Heart left ventricle (tissue), 16 donors: ENCODE data around the gene MT1X. TPM values are rescaled to one million over a fixed set of nuclear protein-coding genes. Genes with fewer than 3 reads are reported as not detected.

ENCODE experiments used
- ATAC-seq, 4 donors: fragments of 200-7000 bp; cut with Tn5 transposase; one replicate each; pipeline ENCODE4 v1.9.1; 2020 to 2022; ENCODE audit warnings: moderate library complexity in 4 of 4, mild to moderate bottlenecking in 3 of 4, moderate number of reproducible peaks in 1 of 4
- DNase-seq, 5 donors: peaks; one replicate each; pipeline ENCODE4 v3.0.0-alpha.2; 2020
- H3K27ac ChIP-seq, 12 donors: fragments of 200-600 bp; sonication (generic) in 4 of 12; one replicate each; pipeline versions ENCODE4 v1.5.0 to v1.8.0; 2016 to 2022; ENCODE audit warnings: mild to moderate bottlenecking in 2 of 12
- H3K27me3 ChIP-seq, 9 donors: fragments of 200-600 bp; sonication (generic) in 2 of 9; one replicate each; pipeline versions ENCODE4 v1.5.1 to v1.8.0; 2016 to 2022; ENCODE audit warnings: mild to moderate bottlenecking in 3 of 9
- H3K36me3 ChIP-seq, 9 donors: fragments of 200-600 bp; sonication (generic) in 2 of 9; one replicate each; pipeline versions ENCODE4 v1.5.0 to v1.8.0; 2018 to 2022; ENCODE audit warnings: mild to moderate bottlenecking in 2 of 9
- H3K4me1 ChIP-seq, 12 donors: fragments of 200-600 bp; sonication (generic) in 4 of 12; one replicate each; pipeline versions ENCODE4 v1.5.0 to v1.8.0; 2016 to 2022; ENCODE audit warnings: mild to moderate bottlenecking in 3 of 12
- H3K4me3 ChIP-seq, 12 donors: fragments of 200-600 bp; sonication (generic) in 4 of 12; one replicate each; pipeline versions ENCODE4 v1.5.0 to v1.8.0; 2017 to 2022; ENCODE audit warnings: mild to moderate bottlenecking in 9 of 12, moderate library complexity in 4 of 12
- H3K9me3 ChIP-seq, 12 donors: fragments of 200-600 bp; sonication (generic) in 4 of 12; one replicate each; pipeline versions ENCODE4 v1.5.0 to v1.8.0; 2016 to 2022; ENCODE audit warnings: mild to moderate bottlenecking in 1 of 12
- CTCF ChIP-seq, 12 donors: fragments of 200-600 bp; sonication (generic) in 4 of 12; IDR thresholded peaks; one replicate each; pipeline versions ENCODE4 v1.5.0 to v1.8.0; 2018 to 2022; ENCODE audit warnings: antibody characterized with exemption in 12 of 12, mild to moderate bottlenecking in 5 of 12
- POLR2A ChIP-seq, 2 donors: fragments of 450-650 bp; IDR thresholded peaks; one replicate each; pipeline ENCODE4 v1.6.1; 2017; ENCODE audit warnings: antibody characterized with exemption in 2 of 2, mild to moderate bottlenecking in 2 of 2, moderate library complexity in 2 of 2
- WGBS, 4 donors: extraction: QIAGEN DNeasy Blood & Tissue Kit in 2 of 4; methylation state at CpG; one replicate each; pipeline versions ENCODE4 v1.1.5 to v1.1.7; 2013 to 2018; 5-methylcytosine and 5-hydroxymethylcytosine counted together
- intact Hi-C, 10 donors: fragments of 100-400 bp; cut with DNase I; formaldehyde crosslinking; loops; one replicate each; pipeline versions ENCODE4 v1.11.1 to v1.14.2; 2022
- polyA plus RNA-seq, 2 donors: library from polyadenylated mRNA; stranded (reverse); fragments of 200-250 nt; gene quantifications; one replicate each; pipeline ENCODE4 v1.2.3, GENCODE V29; 2013
- total RNA-seq, 9 donors: library from RNA; depleted of rRNA in 2 of 9; stranded (reverse); fragments of >200 nt in 2 of 9; fragmentation: NEBNext Ultra II Directional in 3 of 9; extraction: Animal tissue kit (Norgen Biotek cat#: 25700) in 3 of 9; gene quantifications; one replicate each; pipeline versions ENCODE4 v1.1.0 to v1.2.4, GENCODE V29; 2016 to 2023
- donor health status: ischemic (EF 13 %, LVEDD 7.1; RV severe dilation, severe dysfunction).
- donor health status: healthy with polysubstance abuse.
- donor health status: DM: no; HTN: yes; CAD: no.
- donor health status: DM: no; HTN: no; CAD: no.
- donor health status: ischemic (EF 25% LVEDD 6.9; RV normal size, moderate dysfunction).
- donor health status: ischemic (EF 25% LVEDD 5.7; RV mildly dilated, moderate dysfunction).
- donor health status: healthy.
- donor health status: DM: yes; HTN: yes; CAD: no.
- donor health status: ischemic (EF 35%, LVEDD 5.7; RV mildly dilated, moderate dysfunction).
- donor health status: nonischemic (EF 11% LVEDD 7.7; RV severe dilation, severe dysfunction).
- donor health status: DM: yes; HTN: yes; CAD: no.
- donor health status: PGD.
- donor health status: ischemic (EF 29% LVEDD 5.4; RV normal size, mild dysfunction).
- donor health status: nonischemic (EF 23%, LVEDD 6.1; RV moderate dilation, normal function).

Gene MT1X
- total and polyA plus RNA-seq, 11 donors: 20.6 to 918 (median 137) TPM

DNA sequence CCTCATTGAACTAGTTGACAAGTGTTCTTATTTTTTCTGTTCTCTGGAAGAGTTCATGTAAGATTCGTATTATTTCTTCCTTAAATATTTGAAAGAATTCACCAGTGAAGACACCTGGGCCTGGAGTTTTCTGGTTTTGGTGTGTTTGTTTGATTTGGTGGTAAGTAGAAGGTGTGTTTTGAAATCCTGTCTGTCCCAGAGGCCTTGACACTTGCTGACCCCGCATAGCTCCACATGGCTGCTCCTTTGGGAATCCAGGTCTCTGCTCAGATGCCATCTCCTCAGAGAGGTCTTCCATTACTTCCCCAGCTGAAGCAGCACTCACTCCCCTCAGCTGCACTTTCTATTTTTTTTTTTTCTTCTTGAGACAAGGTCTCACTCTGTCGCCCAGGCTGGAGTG, 41.9 kb downstream of the MT1X start:
- H3K27ac ChIP-seq: no peak overlapping the region
- intact Hi-C loops: no loop called here
- DNase-seq (no peak), ATAC-seq (no peak)
- TF ChIP-seq CTCF (IDR thresholded peaks at IDR 0.05) (no peak), POLR2A (IDR thresholded peaks at IDR 0.05) (no peak)
- peaks cover 0 to 11% (median 7%) of the 10 kb centered on the region in 12 donors for H3K4me1 ChIP-seq
- H3K27me3 ChIP-seq: no peaks in the 10 kb centered on the region
- no peaks in the 10 kb centered on the region for H3K9me3 ChIP-seq
- H3K4me3 ChIP-seq: no peak overlapping the region
- H3K36me3 ChIP-seq: no peaks in the 10 kb centered on the region
- 90 to 96% (median 93%) methylated on average over 3 of the region's 3 CpGs for WGBS, 4 donors

DNA sequence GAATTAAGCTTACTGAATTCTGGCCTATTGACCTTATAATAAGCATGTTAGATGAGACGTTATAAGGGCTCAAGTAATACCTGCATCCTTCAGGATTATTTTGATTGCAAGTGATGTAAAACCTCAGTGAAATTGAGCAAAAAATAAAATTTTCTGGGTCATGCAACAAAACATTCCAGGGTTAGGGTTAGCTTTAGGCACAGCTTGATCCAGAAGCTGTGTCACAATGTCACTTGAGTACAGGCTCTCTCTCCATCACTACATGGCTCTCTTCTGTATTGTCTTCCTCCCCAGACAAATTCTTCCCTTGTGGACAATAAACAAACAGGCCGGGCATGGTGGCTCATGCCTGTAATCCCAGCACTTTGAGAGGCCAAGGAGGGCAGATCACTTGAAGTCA, 44.0 kb downstream of the MT1X start:
- ATAC-seq (no peak), DNase-seq (no peak)
- Histone ChIP-seq H3K36me3 (no peaks in the 10 kb centered on the region), H3K27me3 (no peaks in the 10 kb centered on the region), H3K27ac (no peak overlapping the region), H3K4me1 (peaks cover 0 to 23% (median 17%) of the 10 kb centered on the region in 12 donors), H3K9me3 (no peaks in the 10 kb centered on the region), H3K4me3 (no peak overlapping the region)
- TF ChIP-seq POLR2A (IDR thresholded peaks at IDR 0.05) (no peak), CTCF (IDR thresholded peaks at IDR 0.05) (no peak)
- intact Hi-C loops: no loop called here
- WGBS, 4 donors: 81 to 92% (median 88%) methylated on average over 2 of the region's 2 CpGs

DNA sequence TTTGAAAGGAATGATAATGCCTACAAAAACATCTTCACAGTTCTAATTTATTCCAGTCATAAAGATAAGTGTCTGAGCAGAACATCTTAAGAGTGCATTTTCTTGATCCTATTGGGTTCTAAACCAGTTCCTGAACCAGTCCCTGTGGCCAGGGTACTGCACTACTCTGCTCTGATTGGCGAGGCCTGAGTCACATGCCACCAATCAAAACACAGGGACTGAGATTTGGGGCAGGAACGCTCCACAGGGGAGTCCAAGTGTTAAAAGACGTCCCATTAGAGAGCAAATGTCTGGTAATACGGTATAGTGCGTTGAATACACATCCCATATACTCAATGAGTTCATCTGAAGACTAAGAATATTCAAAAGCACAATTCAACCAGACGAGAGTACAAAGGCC, 44.7 kb downstream of the MT1X start:
- intact Hi-C loops: no loop called here
- no peaks in the 10 kb centered on the region for H3K9me3 ChIP-seq
- no peaks in the 10 kb centered on the region for H3K36me3 ChIP-seq
- TF ChIP-seq POLR2A (IDR thresholded peaks at IDR 0.05) (no peak), CTCF (IDR thresholded peaks at IDR 0.05) (no peak)
- H3K27ac ChIP-seq: no peak overlapping the region
- DNase-seq (no peak), ATAC-seq (no peak)
- H3K27me3 ChIP-seq: no peaks in the 10 kb centered on the region
- H3K4me1 ChIP-seq: peaks cover 0 to 28% (median 17%) of the 10 kb centered on the region in 12 donors
- WGBS, 4 donors: 90 to 94% (median 91%) methylated on average over 6 of the region's 6 CpGs
- no peak overlapping the region for H3K4me3 ChIP-seq

DNA sequence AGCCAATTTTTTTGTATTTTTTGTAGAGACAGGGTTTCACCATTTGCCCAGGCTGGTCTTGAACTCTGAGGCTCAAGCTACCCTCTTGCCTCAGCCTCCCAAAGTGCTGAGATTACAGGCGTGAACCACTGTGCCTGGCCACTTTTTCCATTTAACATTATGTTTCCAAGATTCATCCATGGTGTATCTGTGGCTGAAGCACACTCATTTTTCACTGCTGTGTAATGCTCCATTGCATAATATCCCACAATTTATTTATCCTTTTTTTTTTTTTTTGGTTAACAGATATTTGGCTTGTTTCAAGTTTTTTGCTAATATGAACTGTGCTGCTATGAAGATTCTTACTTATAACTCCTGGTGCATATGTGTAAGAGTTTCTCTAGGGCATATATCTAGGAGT, 45.8 kb downstream of the MT1X start:
- H3K4me1 ChIP-seq: peaks cover 0 to 34% (median 17%) of the 10 kb centered on the region in 12 donors
- no peak for ATAC-seq
- 87 to 98% (median 96%) methylated on average over 1 of the region's 1 CpG for WGBS, 4 donors
- no peak overlapping the region for H3K27ac ChIP-seq
- intact Hi-C loops: no loop called here
- H3K36me3 ChIP-seq: no peaks in the 10 kb centered on the region
- H3K27me3 ChIP-seq: no peaks in the 10 kb centered on the region
- TF ChIP-seq POLR2A (IDR thresholded peaks at IDR 0.05) (no peak), CTCF (IDR thresholded peaks at IDR 0.05) (no peak)
- no peak overlapping the region for H3K4me3 ChIP-seq
- H3K9me3 ChIP-seq: no peaks in the 10 kb centered on the region
- no peak for DNase-seq
